Measurements from ENCODE around the gene PCSK7.

PCSK7 gene

GRCh38 chr11:117180661-117181585, 51.0 kb downstream of the PCSK7 start:
- ATAC-seq = no peak

GRCh38 chr11:117180020-117180419, 51.9 kb downstream of the PCSK7 start:
- ATAC-seq = no peak

- ATAC-seq = peak; percentile 37 to 42
Observed at GRCh38 chr11:117179048-117179999, 52.5 kb downstream of the PCSK7 start.

- peak; percentile 98 to 99 for ATAC-seq
Observed at GRCh38 chr11:117178210-117179034, 53.5 kb downstream of the PCSK7 start, which contains the start of gene SIDT2. SIDT2 (plus strand) TSS chr11:117178743; CDS start chr11:117179264, 521 bp downstream.

- ATAC-seq = no peak
Observed at GRCh38 chr11:117177534-117178209, 54.2 kb downstream of the PCSK7 start.

- ATAC-seq = no peak
Observed at GRCh38 chr11:117176186-117176585, 55.7 kb downstream of the PCSK7 start.

GRCh38 chr11:117175781-117176180, 56.1 kb downstream of the PCSK7 start:
- ATAC-seq = no peak

GRCh38 chr11:117175104-117175503, 56.8 kb downstream of the PCSK7 start:
- ATAC-seq = no peak

- ATAC-seq = no peak
Observed at GRCh38 chr11:117172724-117173421, 59.0 kb downstream of the PCSK7 start.

GRCh38 chr11:117171404-117172061, 60.3 kb downstream of the PCSK7 start:
- ATAC-seq = no peak

- no peak for ATAC-seq
Observed at GRCh38 chr11:117171007-117171403, 60.9 kb downstream of the PCSK7 start.

GRCh38 chr11:117170210-117170609, 61.7 kb downstream of the PCSK7 start:
- ATAC-seq = no peak

- ATAC-seq = no peak
Observed at GRCh38 chr11:117169736-117170135, 62.1 kb downstream of the PCSK7 start.

GRCh38 chr11:117166491-117166890, 65.4 kb downstream of the PCSK7 start:
- no peak for ATAC-seq

- ATAC-seq = no peak
Observed at GRCh38 chr11:117160826-117161225, 71.0 kb downstream of the PCSK7 start.

GRCh38 chr11:117159892-117160291, 72.0 kb downstream of the PCSK7 start:
- ATAC-seq = no peak

GRCh38 chr11:117157507-117157906, 74.4 kb downstream of the PCSK7 start:
- ATAC-seq = no peak

- no peak for ATAC-seq
Observed at GRCh38 chr11:117154468-117154867, 77.4 kb downstream of the PCSK7 start.

Measured in activated CD4-positive, CD25-positive, alpha-beta regulatory T cell treated with anti-CD3 and anti-CD28 coated beads, Interleukin-2, amount 50 U/mL, for 24 hours (primary cell).